ENCODE results near the gene SLC22A3. TPM values are rescaled to one million over a fixed set of nuclear protein-coding genes. Genes with fewer than 3 reads are reported as not detected.
"Not testable (repeated sequence)": the region's sequence is repeated elsewhere in the genome, so short reads cannot be mapped to it uniquely, and the experiment has no call there.

The SLC22A3 gene
- total RNA-seq, 2 experiments from 2014 or later, result not detected

DNA sequence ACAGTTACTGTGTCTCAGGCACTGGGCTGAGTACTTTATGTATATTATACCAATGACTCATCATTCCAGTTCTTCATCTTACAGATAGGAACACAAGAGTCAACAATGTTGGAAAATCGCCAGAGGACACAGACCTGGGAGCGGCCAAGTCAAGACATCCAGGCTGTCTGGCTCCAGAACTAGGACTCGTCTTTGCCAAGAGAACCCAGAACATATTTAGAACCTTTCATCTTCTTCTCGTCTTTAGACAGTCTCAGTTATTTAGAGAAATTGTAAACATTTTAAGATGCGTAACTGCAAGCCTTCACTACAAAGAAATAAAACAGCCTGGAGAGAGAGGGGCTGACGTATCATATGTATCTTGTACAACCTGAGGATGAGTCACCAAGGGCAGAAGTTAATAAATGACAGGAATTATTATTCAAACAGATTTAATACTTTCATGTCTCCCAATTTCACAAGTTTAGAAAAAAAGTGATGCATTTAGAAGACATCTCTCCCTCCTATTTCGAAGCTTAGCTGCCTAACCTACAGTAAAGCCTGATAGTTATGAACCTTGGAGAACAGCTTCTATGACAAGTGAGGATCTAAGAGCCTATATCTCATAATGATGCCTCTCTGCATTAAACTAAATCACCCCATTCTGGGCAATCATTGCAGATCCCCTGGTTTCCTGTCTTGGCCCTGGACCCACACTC is 43.4 kb downstream of the SLC22A3 start:
- no peak for TF ChIP-seq CTCF (IDR thresholded peaks at IDR 0.05)
- intact Hi-C loops (cut with micrococcal nuclease), result no loop called here
- POLR2A ChIA-PET, result no interaction called here
- DNase-seq (no peak), ATAC-seq (no peak)
- Mint-ChIP-seq H3K4me1 (ENCODE audit: low read depth) (no peaks in the 10 kb centered on the region), H3K9me3 (peaks cover 4% of the 10 kb centered on the region), H3K4me3 (no peak overlapping the region), H3K36me3 (ENCODE audit: low read depth) (no peaks in the 10 kb centered on the region), H3K27ac (no peak overlapping the region), H3K27me3 (peaks cover 13% of the 10 kb centered on the region)
- CTCF ChIA-PET, result interaction anchor here (1.0 kb wide), 1 partner anchor 64 kb away, joined by 4 read pairs; no protein-coding TSS in a partner anchor

GRCh38 chr6:160393442-160393841 is 45.3 kb downstream of the SLC22A3 start:
- H3K27ac Mint-ChIP-seq; DNase-seq; H3K9me3 Mint-ChIP-seq; intact Hi-C loops (cut with micrococcal nuclease); ATAC-seq; H3K36me3 Mint-ChIP-seq (ENCODE audit: low read depth); CTCF ChIA-PET; H3K4me3 Mint-ChIP-seq; POLR2A ChIA-PET; H3K4me1 Mint-ChIP-seq (ENCODE audit: low read depth): not testable (repeated sequence)
- H3K27me3 Mint-ChIP-seq, result peaks cover 15% of the 10 kb centered on the region

DNA sequence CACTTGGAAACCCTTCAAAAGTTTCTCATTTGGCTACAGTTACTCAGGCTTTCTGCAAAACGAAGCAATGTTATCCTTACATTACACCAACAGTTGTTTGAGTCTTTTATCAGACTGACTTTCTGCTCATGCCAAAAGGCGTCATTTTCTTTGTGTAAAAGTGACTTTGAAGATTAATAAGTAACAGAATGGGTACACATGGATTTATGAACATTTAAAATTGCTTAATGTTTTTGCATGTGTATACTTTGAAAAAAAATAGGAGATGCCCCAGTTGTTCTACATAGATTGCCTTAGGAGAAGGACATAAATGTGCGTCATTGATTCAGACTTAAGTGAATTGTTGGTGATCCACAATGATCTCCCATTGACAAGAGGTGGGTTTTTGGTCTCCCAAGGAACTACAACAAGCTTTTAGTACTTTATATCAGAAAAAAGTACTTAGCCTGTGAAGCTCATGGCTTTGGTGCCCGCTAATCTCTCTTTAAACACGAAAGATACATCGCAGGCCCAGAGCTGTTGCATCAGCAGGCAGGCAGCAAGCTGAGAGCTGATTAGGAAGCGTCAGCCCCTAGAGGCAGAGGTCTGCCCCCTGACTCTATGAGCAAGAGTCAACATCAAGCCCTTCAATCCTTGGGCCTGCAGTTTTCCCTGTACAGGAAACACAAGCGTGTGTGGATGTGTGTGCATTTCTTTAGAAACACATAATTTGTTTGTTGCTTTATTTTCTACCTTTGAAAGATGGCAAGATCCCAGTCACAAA is 45.9 kb downstream of the SLC22A3 start:
- peaks cover 19% of the 10 kb centered on the region for H3K27me3 Mint-ChIP-seq
- no peak overlapping the region for H3K27ac Mint-ChIP-seq
- H3K4me1 Mint-ChIP-seq (ENCODE audit: low read depth), result peaks cover 4% of the 10 kb centered on the region
- H3K9me3 Mint-ChIP-seq, result peaks cover 4% of the 10 kb centered on the region
- POLR2A ChIA-PET, result interaction anchor here (0.6 kb wide), 1 partner anchor 153 kb away, joined by 3 read pairs; no protein-coding TSS in a partner anchor
- CTCF ChIA-PET, result interaction anchor here (1.4 kb wide), 1 partner anchor 61 kb away, joined by 3 read pairs; no protein-coding TSS in a partner anchor
- no peak for TF ChIP-seq CTCF (IDR thresholded peaks at IDR 0.05)
- intact Hi-C loops (cut with micrococcal nuclease), result no loop called here
- no peak overlapping the region for H3K4me3 Mint-ChIP-seq
- no peaks in the 10 kb centered on the region for H3K36me3 Mint-ChIP-seq (ENCODE audit: low read depth)
- no peak for DNase-seq
- ATAC-seq, result no peak

- CTCF ChIA-PET, result interaction anchor here (0.8 to 1.4 kb wide), 2 partner anchors 61 to 124 kb away, joined by 3 read pairs; no protein-coding TSS in a partner anchor
Observed at GRCh38 chr6:160394654-160395035, 46.5 kb downstream of the SLC22A3 start.

DNA sequence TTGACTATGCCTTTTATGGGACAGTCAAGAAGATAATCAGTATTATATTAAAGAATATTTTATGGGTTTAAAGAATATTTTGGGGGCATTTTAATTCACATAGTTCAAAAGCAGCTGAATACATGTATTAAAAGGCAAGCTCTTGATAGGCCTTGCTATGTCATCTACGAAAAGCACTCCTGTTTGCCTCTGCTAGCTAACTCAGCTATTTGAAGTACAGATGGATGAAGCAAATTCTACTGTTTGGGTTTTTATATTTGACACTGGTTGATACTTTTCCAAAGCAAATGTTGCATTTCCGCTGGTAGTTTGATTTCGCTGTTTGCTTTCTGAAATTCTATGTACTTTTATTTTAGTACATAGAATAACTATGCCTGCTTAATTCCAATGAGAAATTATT is 47.0 kb downstream of the SLC22A3 start:
- peaks cover 4% of the 10 kb centered on the region for H3K9me3 Mint-ChIP-seq
- CTCF ChIA-PET, result interaction anchor here (0.8 to 1.4 kb wide), 2 partner anchors 60 to 124 kb away, joined by 3 read pairs; no protein-coding TSS in a partner anchor
- no peak for TF ChIP-seq CTCF (IDR thresholded peaks at IDR 0.05)
- intact Hi-C loops (cut with micrococcal nuclease), result no loop called here
- no peaks in the 10 kb centered on the region for H3K36me3 Mint-ChIP-seq (ENCODE audit: low read depth)
- no peak overlapping the region for H3K4me3 Mint-ChIP-seq
- ATAC-seq, result no peak
- peaks cover 9% of the 10 kb centered on the region for H3K4me1 Mint-ChIP-seq (ENCODE audit: low read depth)
- H3K27ac Mint-ChIP-seq, result no peak overlapping the region
- POLR2A ChIA-PET, result no interaction called here
- no peak for DNase-seq
- peaks cover 20% of the 10 kb centered on the region for H3K27me3 Mint-ChIP-seq

More at GRCh38 chr6:160394654-160395035, 46.5 kb downstream of the SLC22A3 start:
- no peak for DNase-seq
- H3K27me3 Mint-ChIP-seq, result peaks cover 21% of the 10 kb centered on the region
- no peak overlapping the region for H3K27ac Mint-ChIP-seq
- POLR2A ChIA-PET, result interaction anchor here (0.6 kb wide), 1 partner anchor 154 kb away, joined by 3 read pairs; no protein-coding TSS in a partner anchor
- no peak for TF ChIP-seq CTCF (IDR thresholded peaks at IDR 0.05)
- intact Hi-C loops (cut with micrococcal nuclease), result no loop called here
- H3K36me3 Mint-ChIP-seq (ENCODE audit: low read depth), result no peaks in the 10 kb centered on the region
- no peak for ATAC-seq
- H3K9me3 Mint-ChIP-seq, result peaks cover 4% of the 10 kb centered on the region
- H3K4me1 Mint-ChIP-seq (ENCODE audit: low read depth), result peaks cover 8% of the 10 kb centered on the region
- H3K4me3 Mint-ChIP-seq, result no peak overlapping the region

Measured in activated CD8-positive, alpha-beta T cell treated with anti-CD3 and anti-CD28 coated beads for 36 hours (primary cell).